ENCODE data around the gene GZMM. TPM values are rescaled to one million over a fixed set of nuclear protein-coding genes. Genes with fewer than 3 reads are reported as not detected.
A peak's percentile ranks its signal among the peaks of the same experiment; 100 is the strongest.
"Not testable (repeated sequence)": the region's sequence is repeated elsewhere in the genome, so short reads cannot be mapped to it uniquely, and the experiment has no call there.

The GZMM gene
- total RNA-seq, 1 experiment from 2014 or later: 0.38 TPM

DNA sequence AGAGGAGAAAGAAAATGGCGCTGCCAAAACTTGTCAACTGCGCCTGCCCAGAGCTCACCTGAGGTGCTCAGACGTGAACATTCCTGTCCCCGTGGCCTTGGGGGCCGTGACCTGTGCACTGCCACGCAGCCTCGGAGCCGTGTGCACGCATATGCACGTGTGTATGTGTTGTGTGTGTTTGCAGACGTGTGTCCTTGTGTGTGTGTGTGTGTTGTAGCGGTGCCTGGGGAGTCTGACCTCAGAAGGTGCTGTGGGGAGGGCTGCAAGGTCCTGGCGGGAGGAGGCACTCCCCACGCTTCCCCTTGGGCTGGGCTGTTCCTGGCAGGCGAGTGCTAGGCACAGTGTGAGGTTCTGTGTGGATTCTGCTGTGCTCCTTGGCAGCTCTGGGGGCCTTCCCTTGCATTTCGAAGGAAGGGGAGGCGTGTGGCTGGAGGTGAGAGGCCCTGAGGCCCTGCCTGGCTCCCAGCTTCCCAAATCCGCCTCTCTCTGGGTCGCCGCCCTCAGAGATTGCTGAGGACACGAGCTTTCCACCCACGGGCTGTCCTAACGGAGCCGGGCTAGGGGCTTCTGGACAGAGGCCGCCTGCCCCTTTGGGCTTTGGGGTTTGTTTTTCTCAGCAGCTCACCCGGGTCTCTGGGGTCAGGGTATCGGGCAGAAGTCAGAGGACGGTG, 33.0 kb downstream of the GZMM start:
- Histone ChIP-seq H3K27me3 (ENCODE audit: control insufficient read depth, insufficient read depth, low read length) (no peaks in the 10 kb centered on the region), H3K4me3 (ENCODE audit: insufficient read depth, low read depth, low read length) (no peak overlapping the region), H3K36me3 (replicated peaks; ENCODE audit: control insufficient read depth, insufficient read depth, low read length) (peaks cover 10% of the 10 kb centered on the region)
- no peak for DNase-seq

DNA sequence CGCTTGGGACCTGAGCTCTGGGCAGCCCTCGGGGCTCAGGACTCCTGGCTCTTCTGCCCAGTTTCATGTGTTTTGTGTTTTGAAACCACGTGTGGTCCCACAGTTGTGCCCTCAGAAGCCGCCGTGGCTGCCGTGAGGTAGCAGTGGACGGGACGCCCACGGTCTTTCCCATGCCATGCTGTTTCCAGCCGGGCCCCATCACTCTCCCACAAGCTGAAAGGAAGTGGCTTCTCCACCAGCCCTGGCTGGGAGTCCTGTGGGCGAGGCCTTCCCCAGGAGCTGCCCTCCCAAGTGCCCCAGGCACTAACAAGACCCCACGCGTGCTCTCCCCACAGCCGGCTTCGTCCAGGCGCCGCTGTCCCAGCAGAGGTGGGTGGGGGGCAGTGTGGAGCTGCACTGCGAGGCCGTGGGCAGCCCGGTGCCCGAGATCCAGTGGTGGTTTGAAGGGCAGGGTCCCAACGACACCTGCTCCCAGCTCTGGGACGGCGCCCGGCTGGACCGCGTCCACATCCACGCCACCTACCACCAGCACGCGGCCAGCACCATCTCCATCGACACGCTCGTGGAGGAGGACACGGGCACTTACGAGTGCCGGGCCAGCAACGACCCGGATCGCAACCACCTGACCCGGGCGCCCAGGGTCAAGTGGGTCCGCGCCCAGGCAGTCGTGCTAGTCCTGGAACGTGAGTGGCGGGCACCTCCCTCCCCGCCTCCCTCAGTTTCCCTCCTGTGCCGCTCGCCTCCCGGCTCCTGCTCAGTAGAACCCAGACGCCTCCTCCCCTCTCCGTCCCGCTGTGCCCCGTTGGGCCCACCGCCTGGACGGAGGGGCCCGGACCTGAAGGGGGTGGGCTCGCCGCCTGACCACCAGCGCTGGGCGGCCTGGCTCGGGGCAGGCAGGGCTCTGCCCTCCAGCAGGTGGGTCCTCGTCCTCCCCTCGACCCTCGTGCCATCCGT, 33.9 kb downstream of the GZMM start:
- Histone ChIP-seq H3K27me3 (ENCODE audit: control insufficient read depth, insufficient read depth, low read length) (no peaks in the 10 kb centered on the region), H3K4me3 (ENCODE audit: insufficient read depth, low read depth, low read length) (no peak overlapping the region), H3K36me3 (replicated peaks; ENCODE audit: control insufficient read depth, insufficient read depth, low read length) (peaks cover 11% of the 10 kb centered on the region)
- DNase-seq: no peak

DNA sequence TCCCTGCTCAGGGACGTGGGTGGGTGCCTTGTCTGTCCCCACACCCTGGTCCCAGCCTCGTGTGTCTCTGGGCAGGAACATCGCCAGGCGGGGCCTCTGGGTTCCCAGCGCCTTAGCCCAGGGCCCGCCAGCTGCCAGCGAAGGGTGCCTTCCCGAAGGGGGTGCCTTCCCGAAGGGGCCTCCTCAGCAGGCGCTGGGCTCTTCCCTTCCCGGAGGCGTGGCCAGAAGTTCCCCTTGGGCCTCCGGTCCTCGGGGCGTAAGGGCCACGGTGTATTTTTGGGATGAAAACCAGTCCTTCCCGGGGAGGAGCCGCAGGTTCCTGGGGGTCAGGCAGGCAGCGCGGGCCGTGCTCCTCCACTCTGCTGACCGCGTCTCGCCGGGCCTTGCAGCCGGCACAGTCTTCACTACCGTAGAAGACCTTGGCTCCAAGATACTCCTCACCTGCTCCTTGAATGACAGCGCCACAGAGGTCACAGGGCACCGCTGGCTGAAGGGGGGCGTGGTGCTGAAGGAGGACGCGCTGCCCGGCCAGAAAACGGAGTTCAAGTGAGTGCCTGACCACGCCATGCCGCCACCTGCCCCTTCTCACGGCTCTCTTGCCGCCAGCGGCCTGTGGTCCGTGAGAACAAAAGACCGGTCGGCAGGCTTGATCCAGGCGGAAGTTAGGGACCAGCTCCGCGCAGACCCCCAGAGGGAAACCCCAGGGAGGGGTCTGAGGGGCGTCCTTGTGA, 35.4 kb downstream of the GZMM start:
- Histone ChIP-seq H3K4me3 (ENCODE audit: insufficient read depth, low read depth, low read length) (no peak overlapping the region), H3K36me3 (replicated peaks; ENCODE audit: control insufficient read depth, insufficient read depth, low read length) (peaks cover 11% of the 10 kb centered on the region), H3K27me3 (ENCODE audit: control insufficient read depth, insufficient read depth, low read length) (no peaks in the 10 kb centered on the region)
- no peak for DNase-seq

DNA sequence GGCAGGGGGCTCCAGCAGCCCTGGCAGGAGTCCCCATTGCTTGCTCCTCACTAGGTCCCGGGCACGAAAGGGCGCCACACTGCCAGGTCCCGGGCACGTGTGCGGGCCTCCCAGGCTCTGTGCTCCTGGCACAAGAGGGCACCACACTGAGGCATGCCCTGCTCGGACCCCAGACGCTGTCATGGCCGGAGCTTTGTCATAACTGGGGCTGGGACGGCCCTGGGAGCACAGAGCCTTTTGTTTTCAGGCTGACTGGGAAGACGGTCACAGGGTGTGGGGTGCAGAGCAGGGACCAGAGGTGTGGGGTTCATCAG, 35.9 kb downstream of the GZMM start:
- no peak overlapping the region for H3K4me3 ChIP-seq (ENCODE audit: insufficient read depth, low read depth, low read length)
- peaks cover 11% of the 10 kb centered on the region for H3K36me3 ChIP-seq (replicated peaks; ENCODE audit: control insufficient read depth, insufficient read depth, low read length)
- H3K27me3 ChIP-seq (ENCODE audit: control insufficient read depth, insufficient read depth, low read length): no peaks in the 10 kb centered on the region
- no peak for DNase-seq

DNA sequence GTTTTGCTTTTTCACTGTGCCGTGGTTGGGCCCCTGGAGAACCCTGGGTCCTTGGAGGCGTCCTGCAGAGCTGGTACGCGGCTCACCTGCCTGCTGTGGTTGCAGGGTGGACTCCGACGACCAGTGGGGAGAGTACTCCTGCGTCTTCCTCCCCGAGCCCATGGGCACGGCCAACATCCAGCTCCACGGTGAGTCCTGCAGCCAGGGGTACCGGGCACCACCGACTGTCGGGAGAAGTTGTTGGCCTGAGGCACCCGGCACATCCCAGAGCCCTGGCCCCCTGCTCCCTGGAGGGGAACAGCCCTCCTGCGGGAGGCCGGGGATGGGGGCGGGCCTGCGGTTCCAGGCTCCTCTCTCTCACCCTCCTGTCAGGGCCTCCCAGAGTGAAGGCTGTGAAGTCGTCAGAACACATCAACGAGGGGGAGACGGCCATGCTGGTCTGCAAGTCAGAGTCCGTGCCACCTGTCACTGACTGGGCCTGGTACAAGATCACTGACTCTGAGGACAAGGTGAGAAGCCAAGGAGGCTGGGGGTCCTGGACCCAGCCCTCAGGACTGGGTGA, 36.5 kb downstream of the GZMM start:
- Histone ChIP-seq H3K27me3 (ENCODE audit: control insufficient read depth, insufficient read depth, low read length) (no peaks in the 10 kb centered on the region), H3K36me3 (replicated peaks; ENCODE audit: control insufficient read depth, insufficient read depth, low read length) (peaks cover 11% of the 10 kb centered on the region), H3K4me3 (ENCODE audit: insufficient read depth, low read depth, low read length) (no peak overlapping the region)
- no peak for DNase-seq

DNA sequence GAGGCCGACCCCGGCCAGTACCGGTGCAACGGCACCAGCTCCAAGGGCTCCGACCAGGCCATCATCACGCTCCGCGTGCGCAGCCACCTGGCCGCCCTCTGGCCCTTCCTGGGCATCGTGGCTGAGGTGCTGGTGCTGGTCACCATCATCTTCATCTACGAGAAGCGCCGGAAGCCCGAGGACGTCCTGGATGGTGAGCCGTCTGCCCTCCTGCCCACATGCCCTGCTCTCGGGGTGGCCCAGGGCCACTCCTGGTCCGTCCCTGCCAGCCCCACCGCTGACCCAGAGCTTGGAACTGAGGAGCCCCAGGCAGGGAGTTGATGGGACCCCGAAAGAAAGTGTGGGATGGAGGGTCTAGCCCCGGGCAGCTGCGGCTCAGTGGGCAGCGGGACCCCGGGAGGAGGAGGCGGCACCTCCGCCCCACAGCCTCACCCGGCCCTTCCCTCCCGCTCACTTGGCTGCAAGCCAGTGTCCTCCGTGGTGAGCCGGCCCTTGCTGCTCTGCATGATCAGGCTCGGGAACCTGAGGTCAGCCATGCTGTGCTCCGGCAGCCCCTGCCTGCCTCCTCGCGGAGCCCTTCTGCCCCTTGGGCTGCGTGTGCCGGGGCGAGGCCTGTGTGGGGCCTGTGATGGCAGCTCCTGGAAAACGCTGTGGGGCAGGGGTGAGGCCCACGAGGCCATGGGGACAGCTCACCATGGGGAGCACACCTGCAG, 37.7 kb downstream of the GZMM start:
- no peaks in the 10 kb centered on the region for H3K27me3 ChIP-seq (ENCODE audit: control insufficient read depth, insufficient read depth, low read length)
- no peak overlapping the region for H3K4me3 ChIP-seq (ENCODE audit: insufficient read depth, low read depth, low read length)
- no peak for DNase-seq
- H3K36me3 ChIP-seq (replicated peaks; ENCODE audit: control insufficient read depth, insufficient read depth, low read length): peaks cover 11% of the 10 kb centered on the region

DNA sequence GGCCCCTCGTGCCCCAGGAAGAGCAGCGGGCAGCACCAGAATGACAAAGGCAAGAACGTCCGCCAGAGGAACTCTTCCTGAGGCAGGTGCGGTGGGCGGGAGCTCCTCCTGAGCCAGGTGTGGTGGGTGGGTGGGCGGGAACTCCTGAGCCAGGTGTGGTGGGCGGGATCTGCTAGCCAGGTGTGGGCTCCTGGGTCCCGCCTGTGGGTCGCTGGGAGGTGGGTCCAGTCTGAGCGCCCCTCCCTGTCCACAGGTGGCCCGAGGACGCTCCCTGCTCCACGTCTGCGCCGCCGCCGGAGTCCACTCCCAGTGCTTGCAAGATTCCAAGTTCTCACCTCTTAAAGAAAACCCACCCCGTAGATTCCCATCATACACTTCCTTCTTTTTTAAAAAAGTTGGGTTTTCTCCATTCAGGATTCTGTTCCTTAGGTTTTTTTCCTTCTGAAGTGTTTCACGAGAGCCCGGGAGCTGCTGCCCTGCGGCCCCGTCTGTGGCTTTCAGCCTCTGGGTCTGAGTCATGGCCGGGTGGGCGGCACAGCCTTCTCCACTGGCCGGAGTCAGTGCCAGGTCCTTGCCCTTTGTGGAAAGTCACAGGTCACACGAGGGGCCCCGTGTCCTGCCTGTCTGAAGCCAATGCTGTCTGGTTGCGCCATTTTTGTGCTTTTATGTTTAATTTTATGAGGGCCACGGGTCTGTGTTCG, 38.8 kb downstream of the GZMM start:
- Histone ChIP-seq H3K4me3 (ENCODE audit: insufficient read depth, low read depth, low read length) (no peak overlapping the region), H3K36me3 (replicated peaks; ENCODE audit: control insufficient read depth, insufficient read depth, low read length) (peaks cover 9% of the 10 kb centered on the region), H3K27me3 (ENCODE audit: control insufficient read depth, insufficient read depth, low read length) (no peaks in the 10 kb centered on the region)
- no peak for DNase-seq

DNA sequence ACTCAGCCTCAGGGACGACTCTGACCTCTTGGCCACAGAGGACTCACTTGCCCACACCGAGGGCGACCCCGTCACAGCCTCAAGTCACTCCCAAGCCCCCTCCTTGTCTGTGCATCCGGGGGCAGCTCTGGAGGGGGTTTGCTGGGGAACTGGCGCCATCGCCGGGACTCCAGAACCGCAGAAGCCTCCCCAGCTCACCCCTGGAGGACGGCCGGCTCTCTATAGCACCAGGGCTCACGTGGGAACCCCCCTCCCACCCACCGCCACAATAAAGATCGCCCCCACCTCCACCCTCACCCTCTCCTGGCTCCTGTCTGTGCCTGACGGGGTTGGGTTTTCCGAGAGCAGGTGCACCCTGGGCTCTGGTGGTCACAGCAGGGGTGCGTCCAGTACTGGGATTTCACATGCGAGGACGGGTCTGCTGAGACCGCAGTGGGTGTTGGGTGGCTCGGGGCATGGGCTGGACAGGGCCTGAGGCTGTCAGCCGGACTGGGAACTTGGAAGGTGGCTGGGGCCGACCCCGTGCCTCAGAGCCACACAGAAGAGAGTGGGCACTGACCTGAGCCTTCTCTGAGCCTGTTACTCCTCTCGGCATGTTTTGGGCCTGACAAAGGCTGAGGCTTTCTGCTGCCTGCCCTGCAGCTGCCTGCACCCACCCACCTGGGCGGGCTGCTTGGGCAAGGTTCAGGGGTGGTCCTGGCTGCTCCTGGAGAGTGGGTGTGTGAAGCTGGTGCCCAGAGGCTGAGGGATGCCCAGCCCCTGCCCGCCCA, 39.5 kb downstream of the GZMM start:
- Histone ChIP-seq H3K4me3 (ENCODE audit: insufficient read depth, low read depth, low read length) (no peak overlapping the region), H3K36me3 (replicated peaks; ENCODE audit: control insufficient read depth, insufficient read depth, low read length) (peaks cover 9% of the 10 kb centered on the region), H3K27me3 (ENCODE audit: control insufficient read depth, insufficient read depth, low read length) (peaks cover 3% of the 10 kb centered on the region; the same call in 1 of the 2 replicates)
- DNase-seq: no peak

DNA sequence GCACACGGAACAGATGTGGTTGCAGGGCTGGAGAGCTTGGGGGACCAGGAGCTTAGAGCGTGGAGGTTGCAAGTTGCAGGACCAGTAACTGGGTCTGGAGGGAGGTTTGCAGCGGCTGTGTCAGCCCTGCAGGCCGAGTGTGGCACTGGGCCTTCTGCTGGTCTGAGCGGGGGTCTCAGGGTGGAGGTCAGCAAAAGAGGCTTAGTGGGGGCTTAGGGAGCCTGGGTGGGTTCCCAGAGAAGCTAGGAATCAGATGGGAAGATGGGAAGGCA, 40.1 kb downstream of the GZMM start:
- Histone ChIP-seq H3K27me3 (ENCODE audit: control insufficient read depth, insufficient read depth, low read length) (peaks cover 8% of the 10 kb centered on the region), H3K36me3 (replicated peaks; ENCODE audit: control insufficient read depth, insufficient read depth, low read length) (peaks cover 9% of the 10 kb centered on the region), H3K4me3 (ENCODE audit: insufficient read depth, low read depth, low read length) (no peak overlapping the region)
- no peak for DNase-seq

DNA sequence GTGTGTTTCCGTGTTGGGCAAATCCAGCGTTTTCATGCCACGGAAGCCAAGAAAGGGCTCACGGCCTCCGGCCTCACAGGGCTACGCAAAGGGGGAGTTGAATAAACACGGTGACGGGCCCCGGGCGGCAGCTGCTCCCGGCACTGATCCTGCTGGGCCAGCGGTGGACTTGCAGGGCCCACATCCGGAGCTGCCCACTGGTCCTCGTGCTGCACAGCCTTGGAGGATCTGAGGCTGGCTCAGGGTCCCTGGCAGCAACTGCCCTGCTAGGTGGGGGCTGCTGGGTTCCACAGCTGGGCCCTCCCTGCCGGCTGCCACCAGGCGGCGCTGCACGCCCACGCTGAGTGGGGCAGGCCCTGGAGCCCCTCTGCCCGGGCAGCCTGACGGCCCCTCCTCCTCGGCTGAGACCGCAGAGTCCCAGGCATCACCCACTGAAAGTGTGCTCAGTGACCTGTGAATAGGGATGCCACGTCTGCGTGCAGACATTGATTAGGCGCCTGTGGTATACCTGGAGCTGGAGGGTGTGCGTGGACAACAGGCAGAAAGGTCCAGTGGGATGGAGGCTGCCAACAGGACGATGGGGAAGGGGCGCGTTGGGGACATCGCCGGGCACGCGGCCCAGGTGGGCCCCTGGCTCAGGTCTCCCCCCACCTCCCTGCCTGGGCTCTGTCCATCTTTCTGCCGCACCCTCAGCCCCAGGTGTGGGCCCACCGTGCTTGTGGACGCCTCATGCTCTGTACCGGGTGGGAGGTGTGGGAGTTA, 40.6 kb downstream of the GZMM start:
- DNase-seq: peak; percentile 98
- no peak overlapping the region for H3K4me3 ChIP-seq (ENCODE audit: insufficient read depth, low read depth, low read length)
- peaks cover 9% of the 10 kb centered on the region for H3K36me3 ChIP-seq (replicated peaks; ENCODE audit: control insufficient read depth, insufficient read depth, low read length)
- H3K27me3 ChIP-seq (ENCODE audit: control insufficient read depth, insufficient read depth, low read length): peaks cover 13% of the 10 kb centered on the region

DNA sequence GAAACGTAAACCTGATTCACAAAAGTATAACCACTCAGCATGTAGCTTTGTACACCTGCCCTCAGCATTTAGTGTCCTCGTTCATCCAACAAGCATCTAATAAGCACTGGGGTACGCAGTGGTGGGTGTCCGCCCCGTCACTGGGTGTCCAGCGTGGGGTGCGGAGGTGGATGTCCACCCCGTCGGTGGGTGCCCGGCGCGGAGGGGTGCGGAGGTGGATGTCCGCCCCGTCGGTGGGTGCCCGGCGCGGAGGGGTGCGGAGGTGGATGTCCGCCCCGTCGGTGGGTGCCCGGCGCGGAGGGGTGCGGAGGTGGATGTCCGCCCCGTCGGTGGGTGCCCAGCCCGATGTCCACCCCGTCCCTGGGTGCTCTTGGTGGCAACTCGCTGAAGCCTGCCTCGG, 41.3 kb downstream of the GZMM start:
- DNase-seq; H3K36me3 ChIP-seq (replicated peaks; ENCODE audit: control insufficient read depth, insufficient read depth, low read length); H3K4me3 ChIP-seq (ENCODE audit: insufficient read depth, low read depth, low read length): not testable (repeated sequence)
- H3K27me3 ChIP-seq (ENCODE audit: control insufficient read depth, insufficient read depth, low read length): peaks cover 14% of the 10 kb centered on the region

DNA sequence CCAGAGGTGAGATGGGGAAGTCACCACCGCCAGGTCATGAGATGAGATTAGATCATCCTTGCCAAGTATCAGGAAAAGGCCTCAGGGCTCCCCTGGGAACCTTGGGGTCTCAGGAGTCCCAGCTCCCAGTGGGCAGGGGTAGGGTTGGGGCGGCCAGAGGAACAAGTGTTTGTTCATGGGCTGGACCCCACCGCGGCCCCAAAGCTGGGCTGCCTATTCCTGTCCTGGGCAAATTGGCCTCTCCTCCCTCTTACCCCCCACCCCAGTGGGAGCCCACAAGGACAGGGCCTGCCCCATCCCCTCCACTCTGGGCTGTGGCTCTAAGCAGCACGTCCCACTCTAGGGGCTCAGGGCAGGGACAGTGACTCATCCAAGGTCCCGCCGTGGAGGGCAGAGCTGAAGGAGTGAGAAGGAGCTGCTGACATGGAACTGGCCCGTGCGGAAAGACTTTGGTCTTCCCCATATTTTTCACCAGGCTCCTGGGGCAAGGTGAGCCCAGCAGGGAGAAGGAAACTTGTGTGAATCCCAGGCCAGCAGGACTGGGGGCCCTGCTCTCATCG, 41.8 kb downstream of the GZMM start:
- peaks cover 18% of the 10 kb centered on the region for H3K27me3 ChIP-seq (ENCODE audit: control insufficient read depth, insufficient read depth, low read length)
- no peak for DNase-seq
- H3K4me3 ChIP-seq (ENCODE audit: insufficient read depth, low read depth, low read length): no peak overlapping the region
- H3K36me3 ChIP-seq (replicated peaks; ENCODE audit: control insufficient read depth, insufficient read depth, low read length): peaks cover 7% of the 10 kb centered on the region
